H9 (cell line): Measurements from ENCODE around the gene RADIL. TPM values are rescaled to one million over a fixed set of nuclear protein-coding genes. Genes with fewer than 3 reads are reported as not detected.

Source experiments
- DNase-seq: peaks from one replicate; pipeline ENCODE4 v3.0.0-alpha.2; 2017
- H2AFZ ChIP-seq: one replicate; pipeline ENCODE4 v1.6.1; 2013; ENCODE audit warnings: mild to moderate bottlenecking, low read length, control low read depth, moderate library complexity
- H2AK5ac ChIP-seq: 2 replicates; pipeline ENCODE4 v1.6.1; 2013; ENCODE audit warnings: low read length, control low read depth, mixed read lengths; ENCODE audit not compliant: insufficient read length
- H2BK120ac ChIP-seq: one replicate; pipeline ENCODE4 v1.6.1; 2013; ENCODE audit warnings: low read depth, mild to moderate bottlenecking, low read length, control low read depth, inconsistent platforms; ENCODE audit not compliant: poor library complexity, severe bottlenecking
- H2BK12ac ChIP-seq: 2 replicates; pipeline ENCODE4 v1.6.1; 2013; ENCODE audit warnings: low read length, control low read depth, mixed read lengths, low read depth; ENCODE audit not compliant: insufficient read length
- H2BK15ac ChIP-seq: 2 replicates; pipeline ENCODE4 v1.6.1; 2013; ENCODE audit warnings: low read depth, low read length, control low read depth
- H2BK20ac ChIP-seq: one replicate; pipeline ENCODE4 v1.6.1; 2013; ENCODE audit warnings: low read depth, mild to moderate bottlenecking, low read length, control low read depth, inconsistent platforms; ENCODE audit not compliant: poor library complexity, severe bottlenecking
- H2BK5ac ChIP-seq: 2 replicates; pipeline ENCODE4 v1.6.1; 2013; ENCODE audit warnings: low read length, control low read depth, mixed read lengths; ENCODE audit not compliant: insufficient read length
- H3K14ac ChIP-seq: 2 replicates; pipeline ENCODE4 v1.6.1; 2013; ENCODE audit warnings: low read length, control low read depth; ENCODE audit not compliant: insufficient read depth
- H3K18ac ChIP-seq: 2 replicates; pipeline ENCODE4 v1.6.1; 2013; ENCODE audit warnings: low read depth, mild to moderate bottlenecking, mixed read lengths, low read length, control low read depth; ENCODE audit not compliant: insufficient read length
- H3K23ac ChIP-seq: 2 replicates; pipeline ENCODE4 v1.6.1; 2013; ENCODE audit warnings: low read length, control low read depth, mixed read lengths, low read depth; ENCODE audit not compliant: insufficient read length
- H3K23me2 ChIP-seq: 2 replicates; pipeline ENCODE4 v1.6.1; 2013; ENCODE audit warnings: low read depth, mild to moderate bottlenecking, mixed read lengths, low read length, control low read depth; ENCODE audit not compliant: insufficient read length, poor library complexity, severe bottlenecking
- H3K27ac ChIP-seq: 2 replicates; pipeline ENCODE4 v1.5.1; 2013; ENCODE audit warnings: low read length, control low read depth, mixed read lengths, low read depth; ENCODE audit not compliant: insufficient read length
- H3K27me3 ChIP-seq: 2 replicates; pipeline ENCODE4 v1.6.1; 2013; ENCODE audit warnings: low read length, control low read depth, inconsistent platforms; ENCODE audit not compliant: insufficient read depth
- H3K4ac ChIP-seq: 2 replicates; pipeline ENCODE4 v1.6.1; 2013; ENCODE audit warnings: low read depth, mild to moderate bottlenecking, control low read depth, inconsistent platforms, low read length, moderate library complexity
- H3K4me1 ChIP-seq: 2 replicates; pipeline ENCODE4 v1.6.1; 2013; ENCODE audit warnings: low read length, control low read depth, inconsistent platforms; ENCODE audit not compliant: insufficient read depth
- H3K4me2 ChIP-seq: 2 replicates; pipeline ENCODE4 v1.6.1; 2013; ENCODE audit warnings: low read length, control low read depth, mixed read lengths; ENCODE audit not compliant: insufficient read length, insufficient read depth
- H3K56ac ChIP-seq: 2 replicates; pipeline ENCODE4 v1.6.1; 2013; ENCODE audit warnings: low read depth, mild to moderate bottlenecking, mixed read lengths, low read length, control low read depth; ENCODE audit not compliant: insufficient read length
- H3K79me1 ChIP-seq: 2 replicates; pipeline ENCODE4 v1.6.1; 2013; ENCODE audit warnings: low read depth, mild to moderate bottlenecking, moderate library complexity, low read length, control low read depth, inconsistent platforms; ENCODE audit not compliant: insufficient read depth, poor library complexity, severe bottlenecking
- H3K79me2 ChIP-seq: 2 replicates; pipeline ENCODE4 v1.6.1; 2013; ENCODE audit warnings: low read length, control low read depth, inconsistent platforms; ENCODE audit not compliant: insufficient read depth
- H3K9ac ChIP-seq: 2 replicates; pipeline ENCODE4 v1.6.1; 2013; ENCODE audit warnings: low read length, control low read depth, mixed read lengths; ENCODE audit not compliant: insufficient read length; ENCODE audit errors: extremely low read depth
- H3K9me3 ChIP-seq: one replicate; pipeline ENCODE4 v1.6.1; 2013; ENCODE audit warnings: low read depth, low read length, inconsistent platforms; ENCODE audit not compliant: control insufficient read depth
- H3T11ph ChIP-seq: one replicate; pipeline ENCODE4 v1.6.1; 2013; ENCODE audit warnings: mild to moderate bottlenecking, low read length, control low read depth, inconsistent platforms
- H4K20me1 ChIP-seq: one replicate; pipeline ENCODE4 v1.6.1; 2013; ENCODE audit not compliant: control insufficient read depth, insufficient read length, insufficient read depth
- H4K5ac ChIP-seq: 2 replicates; pipeline ENCODE4 v1.6.1; 2013; ENCODE audit warnings: low read depth, mild to moderate bottlenecking, mixed read lengths, low read length, control low read depth; ENCODE audit not compliant: insufficient read length
- H4K8ac ChIP-seq: replicated peaks from 2 replicates; pipeline ENCODE4 v1.6.1; 2013; ENCODE audit warnings: low read length, control low read depth, mixed read lengths, low read depth; ENCODE audit not compliant: insufficient read length
- H4K91ac ChIP-seq: 2 replicates; pipeline ENCODE4 v1.6.1; 2013; ENCODE audit warnings: low read depth, mild to moderate bottlenecking, moderate library complexity, mixed read lengths, low read length, control low read depth; ENCODE audit not compliant: insufficient read length
- H3K27ac Mint-ChIP-seq, 3 experiments: 2 replicates in 2 of 3; 3 replicates in 1 of 3; pipeline ENCODE4 v1.8.0; 2020 to 2021; ENCODE audit warnings: mixed read lengths in 3 of 3, mild to moderate bottlenecking in 1 of 3, moderate library complexity in 1 of 3
- H3K27me3 Mint-ChIP-seq: 2 replicates; pipeline ENCODE4 v1.8.0; 2021; ENCODE audit warnings: low read depth, mild to moderate bottlenecking, moderate library complexity, mixed read lengths
- H3K36me3 Mint-ChIP-seq, 3 experiments: 2 replicates in 2 of 3; 3 replicates in 1 of 3; pipeline ENCODE4 v1.8.0; 2020 to 2021; ENCODE audit warnings: low read depth in 3 of 3, mixed read lengths in 3 of 3; ENCODE audit not compliant: insufficient read depth in 1 of 3
- H3K4me1 Mint-ChIP-seq, 2 experiments: 2 replicates each; pipeline ENCODE4 v1.8.0; 2020; ENCODE audit warnings: mixed read lengths in 2 of 2
- H3K4me3 Mint-ChIP-seq, 2 experiments: 2 replicates in 1 of 2; 3 replicates in 1 of 2; pipeline ENCODE4 v1.8.0; 2020 to 2021; ENCODE audit warnings: mild to moderate bottlenecking in 2 of 2, mixed read lengths in 2 of 2, moderate library complexity in 1 of 2
- H3K9me3 Mint-ChIP-seq, 2 experiments: 2 replicates in 1 of 2; 3 replicates in 1 of 2; pipeline ENCODE4 v1.8.0; 2020; ENCODE audit warnings: mild to moderate bottlenecking in 2 of 2, mixed read lengths in 2 of 2, moderate library complexity in 1 of 2
- WGBS: extraction: QIAGEN DNeasy Blood & Tissue Kit; methylation state at CpG from one replicate; pipeline ENCODE4 v1.1.7; 2013; ENCODE audit warnings: missing lambda C conversion rate, low lambda C conversion rate, mixed read lengths; ENCODE audit not compliant: insufficient read length; ENCODE audit errors: extremely low coverage; 5-methylcytosine and 5-hydroxymethylcytosine counted together
- total RNA-seq: library from RNA; stranded (reverse); gene quantifications from 2 replicates; pipeline ENCODE4 v1.2.1, GENCODE V29; 2021
- TF ChIP-seq, protein P1 (sequence below): fragments of 200-600 bp; sonication (generic); conservative IDR thresholded peaks from 3 replicates; pipeline ENCODE4 v1.8.0; 2021; ENCODE audit warnings: antibody characterized with exemption, mild to moderate bottlenecking

Gene RADIL
- total RNA-seq, 1 experiment from 2014 or later = 4.7 TPM

DNA sequence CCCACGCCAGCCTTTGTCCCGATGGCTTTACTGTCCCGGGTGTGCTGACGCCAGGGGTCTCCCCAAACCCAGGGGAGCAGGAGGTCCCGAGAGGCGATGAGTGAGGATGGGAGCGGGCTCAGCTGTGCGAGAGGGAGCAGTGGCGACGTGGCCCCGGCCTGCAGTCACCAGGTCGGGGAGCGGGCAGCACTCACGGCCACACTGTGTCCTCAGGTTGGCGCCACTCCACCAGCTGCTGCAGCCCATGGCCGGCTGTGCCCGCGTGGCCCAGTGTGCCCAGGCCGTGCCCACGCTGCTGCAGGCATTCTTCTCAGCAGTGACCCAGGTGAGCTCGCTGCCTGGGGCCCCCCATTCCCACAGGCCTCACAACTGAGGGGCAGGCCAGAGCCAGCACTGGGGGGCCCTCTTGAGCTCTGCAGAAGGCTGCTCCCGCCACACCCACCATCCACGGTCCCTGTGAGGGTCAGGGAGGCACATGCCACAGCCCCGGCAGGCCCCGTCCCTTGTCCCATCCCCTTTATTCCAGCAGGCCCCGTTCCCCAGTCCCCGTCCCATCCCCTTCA is 94.8 kb downstream of the RADIL start:
- Histone ChIP-seq H3K18ac (no peak overlapping the region), H3K79me2 (no peaks in the 10 kb centered on the region), H2BK120ac (no peak overlapping the region), H2BK15ac (no peak overlapping the region), H3T11ph (no peak overlapping the region), H3K23ac (no peak overlapping the region), H3K4ac (no peak overlapping the region), H3K79me1 (no peaks in the 10 kb centered on the region), H4K20me1 (no peaks in the 10 kb centered on the region), H4K91ac (no peak overlapping the region), H3K56ac (no peak overlapping the region), H3K27me3 (no peaks in the 10 kb centered on the region), H3K4me1 (no peaks in the 10 kb centered on the region), H2BK20ac (no peak overlapping the region), H3K9ac (no peak overlapping the region), H2AFZ (no peak overlapping the region), H4K8ac (no peak overlapping the region), H3K14ac (no peak overlapping the region), H3K23me2 (peaks cover 5% of the 10 kb centered on the region), H2BK5ac (no peak overlapping the region), H2BK12ac (no peak overlapping the region), H3K4me2 (no peak overlapping the region), H3K9me3 (no peaks in the 10 kb centered on the region), H4K5ac (no peak overlapping the region), H2AK5ac (no peak overlapping the region), H3K27ac (no peak overlapping the region)
- Mint-ChIP-seq H3K27me3 (no peaks in the 10 kb centered on the region), H3K27ac (no peak overlapping the region), H3K4me3 (no peak overlapping the region), H3K4me1 (no peaks in the 10 kb centered on the region), H3K36me3 (peaks cover 0 to 19% (median 4%) of the 10 kb centered on the region in 3 experiments; a peak in 4 of 7 replicates), H3K9me3 (no peaks in the 10 kb centered on the region)
- TF ChIP-seq, protein P1, sequence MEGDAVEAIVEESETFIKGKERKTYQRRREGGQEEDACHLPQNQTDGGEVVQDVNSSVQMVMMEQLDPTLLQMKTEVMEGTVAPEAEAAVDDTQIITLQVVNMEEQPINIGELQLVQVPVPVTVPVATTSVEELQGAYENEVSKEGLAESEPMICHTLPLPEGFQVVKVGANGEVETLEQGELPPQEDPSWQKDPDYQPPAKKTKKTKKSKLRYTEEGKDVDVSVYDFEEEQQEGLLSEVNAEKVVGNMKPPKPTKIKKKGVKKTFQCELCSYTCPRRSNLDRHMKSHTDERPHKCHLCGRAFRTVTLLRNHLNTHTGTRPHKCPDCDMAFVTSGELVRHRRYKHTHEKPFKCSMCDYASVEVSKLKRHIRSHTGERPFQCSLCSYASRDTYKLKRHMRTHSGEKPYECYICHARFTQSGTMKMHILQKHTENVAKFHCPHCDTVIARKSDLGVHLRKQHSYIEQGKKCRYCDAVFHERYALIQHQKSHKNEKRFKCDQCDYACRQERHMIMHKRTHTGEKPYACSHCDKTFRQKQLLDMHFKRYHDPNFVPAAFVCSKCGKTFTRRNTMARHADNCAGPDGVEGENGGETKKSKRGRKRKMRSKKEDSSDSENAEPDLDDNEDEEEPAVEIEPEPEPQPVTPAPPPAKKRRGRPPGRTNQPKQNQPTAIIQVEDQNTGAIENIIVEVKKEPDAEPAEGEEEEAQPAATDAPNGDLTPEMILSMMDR = no peak
- WGBS = no CpG with 5 or more reads among the region's 27 CpGs
- DNase-seq = no peak
